ENCODE measurements around the gene STK4.
A peak's percentile ranks its signal among the peaks of the same experiment; 100 is the strongest.

GRCh38 chr20:44948513-44948912, 17.8 kb upstream of the STK4 start:
- 0 out of 2 replicates have a peak, but pooled peaks have one; percentile 22 for TF ChIP-seq POLR2AphosphoS5 (IDR thresholded peaks at IDR 0.05; ENCODE audit: low read depth, low read length)
- no peak for TF ChIP-seq REST (IDR thresholded peaks at IDR 0.05; ENCODE audit: insufficient read depth in 1 of 2, low read depth in 2 of 2, low read length in 2 of 2)
- no peak for TF ChIP-seq SIN3A (IDR thresholded peaks at IDR 0.05; ENCODE audit: borderline replicate concordance, insufficient read depth, low read length)
